Islet precursor cell (in vitro differentiated cells): ENCODE results near the gene KIR2DL3.
"Not testable (repeated sequence)": the region's sequence is repeated elsewhere in the genome, so short reads cannot be mapped to it uniquely, and the experiment has no call there.

Experiments used
- DNase-seq: peaks from one replicate; pipeline ENCODE4 v3.0.0-alpha.2; 2018

Gene KIR2DL3

GRCh38 chr19:54747614-54748322 lies 9.5 kb downstream of the KIR2DL3 start:
- not testable (repeated sequence) for DNase-seq

DNA sequence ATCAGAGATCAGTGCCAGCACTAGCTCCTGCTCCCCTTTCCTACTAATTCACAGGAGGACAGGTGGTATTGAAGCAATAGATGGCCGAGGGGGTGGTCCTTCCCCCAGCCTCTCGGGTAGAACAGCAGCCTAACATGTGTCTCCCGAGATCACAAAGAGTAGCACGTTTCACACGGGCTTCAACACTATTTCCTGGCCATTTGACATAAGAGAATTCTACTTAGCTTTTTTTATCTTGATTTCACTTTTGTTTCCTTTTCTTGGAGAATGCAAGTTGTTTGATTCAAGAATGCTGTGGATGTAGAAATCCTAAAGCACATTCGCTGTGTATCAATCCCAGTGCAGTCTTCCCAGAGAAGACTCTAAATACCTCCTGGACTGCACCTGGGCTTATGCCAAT lies 12.0 kb downstream of the KIR2DL3 start:
- not testable (repeated sequence) for DNase-seq

DNA sequence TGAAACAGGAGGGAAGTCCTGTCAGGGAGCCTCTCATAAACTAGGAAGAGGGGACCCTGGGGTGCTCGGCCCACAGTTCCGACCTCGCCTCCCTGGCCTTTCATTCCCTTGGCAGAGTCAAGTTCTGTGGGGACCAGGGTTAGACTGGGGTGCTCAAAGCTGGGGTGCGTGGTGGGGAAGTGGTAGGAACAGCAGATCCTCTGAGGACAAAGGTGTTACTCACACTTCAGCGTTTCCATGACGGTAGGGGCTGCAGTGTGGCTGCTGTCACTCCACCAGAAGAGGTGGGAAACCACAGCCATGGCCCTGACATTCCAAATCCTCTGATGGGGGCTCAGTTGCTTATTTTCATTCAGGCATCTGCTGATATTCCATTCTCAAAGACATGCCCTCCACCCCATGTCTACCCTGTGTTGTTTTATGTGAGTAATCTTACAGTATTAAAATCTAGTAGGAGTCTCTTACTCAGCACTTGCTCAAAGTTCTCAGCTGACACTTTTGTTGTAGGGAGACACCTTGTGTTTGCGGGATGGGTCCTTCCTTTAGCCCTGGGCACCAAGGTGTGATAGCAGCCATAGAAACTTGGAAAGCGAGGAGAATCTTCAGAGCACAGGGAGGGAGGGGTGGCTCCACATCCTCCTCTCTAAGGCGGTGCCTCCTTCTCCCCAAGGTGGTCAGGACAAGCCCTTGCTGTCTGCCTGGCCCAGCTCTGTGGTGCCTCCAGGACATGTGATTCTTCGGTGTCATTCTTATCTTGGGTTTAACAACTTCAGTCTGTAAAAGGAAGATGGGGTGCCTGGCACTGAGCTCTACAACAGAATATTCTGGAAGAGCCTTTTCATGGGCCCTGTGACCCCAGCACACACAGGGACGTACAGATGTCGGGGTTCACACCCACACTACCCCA lies 18.1 kb downstream of the KIR2DL3 start:
- not testable (repeated sequence) for DNase-seq

DNA sequence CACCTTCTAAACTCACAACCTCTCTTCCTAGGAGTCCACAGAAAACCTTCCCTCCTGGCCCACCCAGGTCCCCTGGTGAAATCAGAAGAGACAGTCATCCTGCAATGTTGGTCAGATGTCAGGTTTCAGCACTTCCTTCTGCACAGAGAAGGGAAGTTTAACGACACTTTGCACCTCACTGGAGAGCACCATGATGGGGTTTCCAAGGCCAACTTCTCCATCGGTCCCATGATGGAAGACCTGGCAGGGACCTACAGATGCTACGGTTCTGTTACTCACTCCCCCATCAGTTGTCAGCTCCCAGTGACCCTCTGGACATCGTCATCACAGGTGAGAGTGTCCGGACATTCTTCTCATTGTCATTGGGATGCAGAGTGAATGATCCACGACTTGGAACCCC lies 20.3 kb downstream of the KIR2DL3 start:
- not testable (repeated sequence) for DNase-seq

GRCh38 chr19:54764219-54764618 lies 25.9 kb downstream of the KIR2DL3 start:
- DNase-seq = not testable (repeated sequence)

- not testable (repeated sequence) for DNase-seq
Observed at GRCh38 chr19:54766464-54766863, 28.2 kb downstream of the KIR2DL3 start.

GRCh38 chr19:54769646-54770045 lies 31.3 kb downstream of the KIR2DL3 start, which contains the start of gene KIR2DL1:
TSS of gene KIR2DL1 (plus strand) at chr19:54769793. CDS start at chr19:54769851, 58 bp downstream.
- DNase-seq = not testable (repeated sequence)

DNA sequence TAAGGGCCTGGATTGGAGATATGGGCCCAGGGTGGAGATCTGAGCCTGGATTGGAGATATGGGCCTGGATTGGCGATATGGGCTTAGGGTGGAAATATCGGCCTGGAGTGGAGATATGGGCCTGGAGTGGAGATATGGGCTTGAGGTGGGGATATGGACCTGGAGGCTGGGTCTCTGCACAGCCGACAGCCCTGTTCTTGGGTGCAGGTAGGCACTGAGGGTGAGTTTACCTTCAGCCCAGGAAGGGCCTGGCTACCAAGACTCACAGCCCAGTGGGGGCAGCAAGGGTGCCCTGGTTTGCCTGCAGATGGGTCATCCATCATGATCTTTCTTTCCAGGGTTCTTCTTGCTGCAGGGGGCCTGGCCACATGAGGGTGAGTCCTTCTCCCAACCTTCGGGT lies 32.2 kb downstream of the KIR2DL3 start:
- not testable (repeated sequence) for DNase-seq

DNA sequence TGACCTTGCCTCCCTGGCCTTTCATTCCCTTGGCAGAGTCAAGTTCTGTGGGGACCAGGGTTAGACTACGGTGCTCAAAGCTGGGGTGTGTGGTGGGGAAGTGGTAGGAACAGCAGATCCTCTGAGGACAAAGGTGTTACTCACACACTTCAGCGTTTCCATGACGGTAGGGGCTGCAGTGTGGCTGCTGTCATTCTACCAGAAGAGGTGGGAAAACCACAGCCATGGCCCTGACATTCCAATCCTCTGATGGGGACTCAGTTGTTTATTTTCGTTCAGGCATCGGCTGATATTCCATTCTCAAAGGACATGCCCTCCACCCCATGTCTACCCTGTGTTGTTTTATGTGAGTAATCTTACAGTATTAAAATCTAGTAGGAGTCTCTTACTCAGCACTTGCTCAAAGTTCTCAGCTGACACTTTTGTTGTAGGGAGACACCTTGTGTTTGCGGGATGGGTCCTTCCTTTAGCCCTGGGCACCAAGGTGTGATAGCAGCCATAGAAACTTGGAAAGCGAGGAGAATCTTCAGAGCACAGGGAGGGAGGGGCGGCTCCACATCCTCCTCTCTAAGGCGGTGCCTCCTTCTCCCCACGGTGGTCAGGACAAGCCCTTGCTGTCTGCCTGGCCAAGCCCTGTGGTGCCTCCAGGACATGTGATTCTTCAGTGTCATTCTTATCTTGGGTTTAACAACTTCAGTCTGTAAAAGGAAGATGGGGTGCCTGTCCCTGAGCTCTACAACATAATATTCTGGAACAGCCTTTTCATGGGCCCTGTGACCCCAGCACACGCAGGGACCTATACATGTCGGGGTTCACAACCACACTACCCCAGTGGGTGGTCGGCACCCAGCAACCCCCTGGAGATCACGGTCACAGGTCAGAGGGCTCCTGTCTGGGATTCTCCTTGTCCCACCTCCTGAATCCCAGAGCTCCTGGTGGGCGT lies 33.0 kb downstream of the KIR2DL3 start:
- DNase-seq = not testable (repeated sequence)

DNA sequence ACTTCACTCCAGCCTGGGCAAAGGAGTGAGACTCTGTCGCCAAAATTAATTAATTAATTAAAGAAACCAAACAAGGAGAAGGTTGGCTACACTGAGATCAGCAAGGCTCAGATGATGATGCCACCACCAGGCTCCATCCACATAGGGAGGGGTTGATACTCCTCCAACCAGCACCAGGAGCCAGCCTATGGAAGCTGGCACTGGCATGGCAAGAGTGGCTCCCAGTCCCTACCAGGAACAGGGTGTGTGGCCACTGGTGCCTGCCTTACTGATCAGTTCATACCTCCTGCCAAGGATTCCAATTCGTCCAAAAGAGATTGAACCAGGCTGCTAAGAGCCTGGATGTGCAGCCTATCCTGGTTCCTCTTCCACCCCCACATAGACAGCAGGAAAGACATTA lies 34.4 kb downstream of the KIR2DL3 start:
- DNase-seq = not testable (repeated sequence)

- not testable (repeated sequence) for DNase-seq
Observed at GRCh38 chr19:54775095-54775815, 36.9 kb downstream of the KIR2DL3 start.

DNA sequence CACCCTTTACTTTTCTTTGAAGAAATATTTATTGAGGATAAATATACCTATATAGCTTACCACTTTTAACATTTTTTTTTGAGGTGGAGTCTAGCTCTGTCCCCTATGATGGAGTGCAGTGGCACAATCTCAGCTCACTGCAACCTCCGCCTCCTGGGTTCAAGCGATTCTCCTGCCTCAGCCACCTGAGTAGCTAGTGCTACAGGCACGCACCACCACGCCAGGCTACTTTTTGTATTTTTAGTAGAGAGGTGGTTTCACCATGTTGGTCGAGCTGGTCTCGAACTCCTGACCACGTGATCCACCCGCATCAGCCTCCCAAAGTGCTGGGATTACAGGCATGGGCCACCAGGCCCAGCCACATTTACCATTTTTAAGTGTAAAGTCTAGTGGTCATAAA lies 37.5 kb downstream of the KIR2DL3 start:
- DNase-seq = not testable (repeated sequence)

- not testable (repeated sequence) for DNase-seq
Observed at GRCh38 chr19:54777851-54778250, 39.5 kb downstream of the KIR2DL3 start.

- DNase-seq = not testable (repeated sequence)
Observed at GRCh38 chr19:54778896-54779295, 40.6 kb downstream of the KIR2DL3 start.

DNA sequence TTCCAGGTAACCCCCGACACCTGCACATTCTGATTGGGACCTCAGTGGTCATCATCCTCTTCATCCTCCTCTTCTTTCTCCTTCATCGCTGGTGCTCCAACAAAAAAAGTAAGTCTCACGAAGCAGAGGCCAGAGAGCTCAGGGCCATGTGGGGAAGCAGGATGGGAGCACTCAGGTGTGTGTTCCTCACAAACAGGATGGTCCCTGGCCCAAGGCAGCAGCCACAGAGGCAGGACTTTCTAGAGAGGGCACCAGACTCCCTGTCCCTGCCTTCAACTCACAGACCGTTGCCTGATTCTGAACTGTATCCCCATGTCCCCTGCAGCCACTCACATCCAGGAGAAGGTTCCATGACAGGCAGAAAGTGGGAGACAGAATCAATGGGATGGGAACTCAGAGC lies 44.6 kb downstream of the KIR2DL3 start:
- not testable (repeated sequence) for DNase-seq

GRCh38 chr19:54786091-54786723 lies 47.9 kb downstream of the KIR2DL3 start:
- DNase-seq = not testable (repeated sequence)

DNA sequence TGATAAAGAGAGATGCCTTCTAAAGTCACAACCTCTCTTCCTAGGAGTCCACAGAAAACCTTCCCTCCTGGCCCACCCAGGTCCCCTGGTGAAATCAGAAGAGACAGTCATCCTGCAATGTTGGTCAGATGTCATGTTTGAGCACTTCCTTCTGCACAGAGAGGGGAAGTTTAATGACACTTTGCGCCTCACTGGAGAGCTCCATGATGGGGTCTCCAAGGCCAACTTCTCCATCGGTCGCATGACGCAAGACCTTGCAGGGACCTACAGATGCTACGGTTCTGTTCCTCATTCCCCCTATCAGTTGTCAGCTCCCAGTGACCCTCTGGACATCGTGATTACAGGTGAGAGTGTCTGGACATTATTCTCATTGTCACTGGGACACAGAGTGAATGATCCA lies 49.8 kb downstream of the KIR2DL3 start:
- not testable (repeated sequence) for DNase-seq

- no peak for DNase-seq
Observed at GRCh38 chr19:54790711-54791110, 52.4 kb downstream of the KIR2DL3 start.

GRCh38 chr19:54791476-54791875 lies 53.2 kb downstream of the KIR2DL3 start:
- DNase-seq = no peak

- no peak for DNase-seq
Observed at GRCh38 chr19:54792814-54793213, 54.5 kb downstream of the KIR2DL3 start.

GRCh38 chr19:54795758-54796157 lies 57.4 kb downstream of the KIR2DL3 start:
- no peak for DNase-seq
